ENCODE results near the gene SGSM1.

GRCh38 chr22:24926428-24926725 is 120.4 kb downstream of the SGSM1 start:
- TF ChIP-seq TAF1 (IDR thresholded peaks at IDR 0.05; ENCODE audit: control insufficient read depth, extremely low read depth, insufficient read depth, low read length, severe bottlenecking) (no peak), TBP (optimal IDR thresholded peaks at IDR 0.05; ENCODE audit: low read depth, low read length) (no peak), HSF4 (CRISPR knock-in tag; IDR thresholded peaks at IDR 0.05; ENCODE audit: borderline replicate concordance) (no peak), JUND (IDR thresholded peaks at IDR 0.05; ENCODE audit: borderline replicate concordance, low read depth, low read length) (no peak), JUND (tag; IDR thresholded peaks at IDR 0.05; ENCODE audit: borderline replicate concordance, low read depth, low read length) (no peak), ZNF134 (CRISPR knock-in tag; conservative IDR thresholded peaks at IDR 0.05) (no peak)
- TF ChIP-seq, protein P1, sequence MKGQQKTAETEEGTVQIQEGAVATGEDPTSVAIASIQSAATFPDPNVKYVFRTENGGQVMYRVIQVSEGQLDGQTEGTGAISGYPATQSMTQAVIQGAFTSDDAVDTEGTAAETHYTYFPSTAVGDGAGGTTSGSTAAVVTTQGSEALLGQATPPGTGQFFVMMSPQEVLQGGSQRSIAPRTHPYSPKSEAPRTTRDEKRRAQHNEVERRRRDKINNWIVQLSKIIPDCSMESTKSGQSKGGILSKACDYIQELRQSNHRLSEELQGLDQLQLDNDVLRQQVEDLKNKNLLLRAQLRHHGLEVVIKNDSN (CRISPR knock-in tag; IDR thresholded peaks at IDR 0.05): no peak
